Adrenal gland (tissue), 19 donors: ENCODE results near the gene LMAN1L. TPM values are rescaled to one million over a fixed set of nuclear protein-coding genes. Genes with fewer than 3 reads are reported as not detected.

Experiments used
- DNase-seq, 7 donors: peaks; one replicate each; pipeline ENCODE4 v3.0.0-alpha.2; 2019 to 2020
- H3K27ac ChIP-seq, 5 donors: fragments of 200-600 bp; sonication (generic) in 4 of 5; 1 replicate in 3 of 5; 2 replicates in 2 of 5; pipeline versions ENCODE4 v1.5.1 to v1.8.0; 2016 to 2020; ENCODE audit warnings: mild to moderate bottlenecking in 1 of 5
- H3K27me3 ChIP-seq: fragments of 200-600 bp; 2 replicates; pipeline ENCODE4 v1.8.0; 2021
- H3K36me3 ChIP-seq, 2 donors: fragments of 200-600 bp; replicated peaks in 1 of 2; 1 replicate in 1 of 2; 2 replicates in 1 of 2; pipeline versions ENCODE4 v1.5.1 to v1.8.0; 2018 to 2022
- H3K4me1 ChIP-seq, 2 donors: fragments of 200-600 bp; replicated peaks in 1 of 2; 1 replicate in 1 of 2; 2 replicates in 1 of 2; pipeline versions ENCODE4 v1.5.1 to v1.8.0; 2018 to 2021
- H3K4me3 ChIP-seq, 4 donors: fragments of 200-600 bp; sonication (generic) in 3 of 4; one replicate each; pipeline ENCODE4 v1.5.1; 2016 to 2018
- H3K9me3 ChIP-seq, 3 donors: fragments of 200-600 bp; sonication (generic) in 1 of 3; replicated peaks in 1 of 3; 1 replicate in 2 of 3; 2 replicates in 1 of 3; pipeline versions ENCODE4 v1.5.1 to v1.8.0; 2016 to 2021
- CTCF ChIP-seq, 6 experiments: fragments of 450-650 bp in 4 of 6; fragments of 200-600 bp in 2 of 6; sonication (generic) in 1 of 6; IDR thresholded peaks; 1 replicate in 5 of 6; 2 replicates in 1 of 6; pipeline versions ENCODE4 v1.5.1 to v1.8.0; 2016 to 2021; ENCODE audit warnings: antibody characterized with exemption in 6 of 6, mild to moderate bottlenecking in 2 of 6, moderate library complexity in 1 of 6
- POLR2A ChIP-seq, 2 donors: fragments of 450-650 bp; IDR thresholded peaks; one replicate each; pipeline ENCODE4 v1.6.1; 2017; ENCODE audit warnings: antibody characterized with exemption in 2 of 2, mild to moderate bottlenecking in 2 of 2, moderate library complexity in 1 of 2
- WGBS, 4 donors: extraction: QIAGEN DNeasy Blood & Tissue Kit in 2 of 4; methylation state at CpG; one replicate each; pipeline versions ENCODE4 v1.1.5 to v1.1.7; 2013 to 2017; 5-methylcytosine and 5-hydroxymethylcytosine counted together
- intact Hi-C, 2 donors: fragments of 100-400 bp; cut with DNase I; formaldehyde crosslinking; loops; one replicate each; pipeline versions ENCODE4 v1.14.1 to v1.15.0; 2022 to 2023
- long read RNA-seq, 10 donors: library from polyadenylated mRNA in 3 of 10; unstranded in 2 of 10; stranded (forward) in 1 of 10; transcript quantifications; one replicate each; pipeline ENCODE4 v2.0.0 and lab custom pipeline, GENCODE V29; 2021 to 2026
- polyA plus RNA-seq, 3 donors: library from polyadenylated mRNA; stranded (reverse); fragments of 200-250 nt in 2 of 3; fragments of 350-450 nt in 1 of 3; fragmentation: Illumina TruSeq in 1 of 3; extraction: RNeasy Lipid Tissue Mini Kit (QIAGEN cat#74804) in 1 of 3; gene quantifications; one replicate each; pipeline ENCODE4 v1.2.3, GENCODE V29; 2013 to 2014
- total RNA-seq, 9 donors: library from RNA; depleted of rRNA in 4 of 9; stranded (reverse); fragments of >200 nt in 4 of 9; fragments of 120-200 nt in 1 of 9; fragmentation: NEBNext Ultra II Directional in 1 of 9; extraction: Animal tissue kit (Norgen Biotek cat#: 25700) in 1 of 9; gene quantifications; one replicate each; pipeline versions ENCODE4 v1.1.0 to v1.2.4, GENCODE V29; 2013 to 2023
- donor health status: healthy with polysubstance abuse.
- donor health status: Bipolar disorder and iron deficiency.
- donor health status: DM: yes; HTN: yes; CAD: no.
- donor health status: DM: no; HTN: no; CAD: no.
- donor health status: DM: no; HTN: no; CAD: no.
- donor health status: DM: yes; HTN: yes; CAD: no.

The LMAN1L gene
- total RNA-seq (10 to 100 TPM in 1 of 9 donors, 1 to 10 TPM in 6, under 1 TPM in 1, not detected in 1; 0.28 to 11.2 (median 3.9) TPM), polyA plus RNA-seq (10 to 100 TPM in 1 of 3 donors, 1 to 10 TPM in 1, under 1 TPM in 1; 0.88 to 12.5 (median 7.3) TPM)
- long read RNA-seq, donor 1, result 0 reads
- long read RNA-seq, donor 2, result 0 reads
- long read RNA-seq, donor 3, result 0 reads
- long read RNA-seq, donor 4, partial matches to known transcripts, result 0 of 1 reads
- long read RNA-seq, donor 4, other reads (novel, unspliced or antisense), result 1 of 1 reads
- long read RNA-seq, donor 5, partial matches to known transcripts, result 0 of 3 reads
- long read RNA-seq, donor 5, other reads (novel, unspliced or antisense), result 3 of 3 reads
- long read RNA-seq, donor 6, result 0 reads
- long read RNA-seq, donor 7, result 0 reads
- long read RNA-seq, donor 8, result 0 reads
- long read RNA-seq, donor 9, result 0 reads
- long read RNA-seq, donor 10, result 0 reads

GRCh38 chr15:74812533-74812932 lies at the start of gene LMAN1L:
Gene LMAN1L (plus strand): TSS chr15:74812835. CDS start chr15:74812855, 20 bp downstream.
- 74 to 86% (median 78%) methylated on average over 7 to 12 of the region's 12 CpGs for WGBS, 4 donors
- intact Hi-C loops, result no loop called here
- no peaks in the 10 kb centered on the region for H3K27me3 ChIP-seq
- peaks cover 20 to 35% of the 10 kb centered on the region in 2 donors for H3K4me1 ChIP-seq
- H3K4me3 ChIP-seq, result no peak within 1 kb of the TSS
- H3K36me3 ChIP-seq, result no peaks in the 10 kb centered on the region
- H3K9me3 ChIP-seq, result no peaks in the 10 kb centered on the region
- H3K27ac ChIP-seq, result peak within 1 kb of the TSS in 1 of 5 donors; percentile 34
- TF ChIP-seq POLR2A (IDR thresholded peaks at IDR 0.05) (no peak), CTCF (IDR thresholded peaks at IDR 0.05) (no peak)
- no peak for DNase-seq

GRCh38 chr15:74763416-74763815 lies 49.2 kb upstream of the LMAN1L start:
- H3K4me3 ChIP-seq, result no peak overlapping the region
- no peak for DNase-seq
- no peak for TF ChIP-seq POLR2A (IDR thresholded peaks at IDR 0.05)
- no peak for TF ChIP-seq CTCF (IDR thresholded peaks at IDR 0.05)
- no peaks in the 10 kb centered on the region for H3K9me3 ChIP-seq
- no peaks in the 10 kb centered on the region for H3K27me3 ChIP-seq
- WGBS, 4 donors, result 73 to 100% (median 89%) methylated on average over 1 to 15 of the region's 15 CpGs
- H3K36me3 ChIP-seq, result no peaks in the 10 kb centered on the region
- no peaks in the 10 kb centered on the region for H3K4me1 ChIP-seq
- no peak overlapping the region for H3K27ac ChIP-seq
- intact Hi-C loops, result loop anchor here in 1 of 2 donors (10.0 kb wide), 1 partner anchor 379 kb away; no protein-coding TSS in a partner anchor

GRCh38 chr15:74767167-74768098 lies 45.2 kb upstream of the LMAN1L start:
- Histone ChIP-seq H3K27ac (no peak overlapping the region), H3K4me3 (no peak overlapping the region), H3K9me3 (no peaks in the 10 kb centered on the region), H3K36me3 (no peaks in the 10 kb centered on the region), H3K4me1 (no peaks in the 10 kb centered on the region), H3K27me3 (no peaks in the 10 kb centered on the region)
- intact Hi-C loops, result loop anchor here (2.0 to 10.0 kb wide), 3 partner anchors 133 to 383 kb away; no protein-coding TSS in a partner anchor
- TF ChIP-seq POLR2A (IDR thresholded peaks at IDR 0.05) (no peak), CTCF (IDR thresholded peaks at IDR 0.05) (no peak)
- 68 to 79% (median 76%) methylated on average over 9 to 14 of the region's 14 CpGs for WGBS, 4 donors
- DNase-seq, result no peak
